Gastrocnemius medialis (tissue), 4 donors: ENCODE results near the gene TTYH2.

Experiments used
- POLR2A ChIP-seq, 2 donors: fragments of 450-650 bp; IDR thresholded peaks; one replicate each; pipeline ENCODE4 v1.6.1; 2017; ENCODE audit warnings: antibody characterized with exemption in 2 of 2, mild to moderate bottlenecking in 2 of 2, moderate library complexity in 2 of 2
- TF ChIP-seq, protein P1 (sequence below), 5 experiments: fragments of 450-650 bp in 3 of 5; fragments of 200-600 bp in 2 of 5; sonication (generic) in 2 of 5; IDR thresholded peaks in 4 of 5; conservative IDR thresholded peaks in 1 of 5; 1 replicate in 4 of 5; 2 replicates in 1 of 5; pipeline ENCODE4 v1.5.1; 2016 to 2019; ENCODE audit warnings: antibody characterized with exemption in 5 of 5, mild to moderate bottlenecking in 3 of 5, moderate library complexity in 3 of 5

- TF ChIP-seq, protein P1, sequence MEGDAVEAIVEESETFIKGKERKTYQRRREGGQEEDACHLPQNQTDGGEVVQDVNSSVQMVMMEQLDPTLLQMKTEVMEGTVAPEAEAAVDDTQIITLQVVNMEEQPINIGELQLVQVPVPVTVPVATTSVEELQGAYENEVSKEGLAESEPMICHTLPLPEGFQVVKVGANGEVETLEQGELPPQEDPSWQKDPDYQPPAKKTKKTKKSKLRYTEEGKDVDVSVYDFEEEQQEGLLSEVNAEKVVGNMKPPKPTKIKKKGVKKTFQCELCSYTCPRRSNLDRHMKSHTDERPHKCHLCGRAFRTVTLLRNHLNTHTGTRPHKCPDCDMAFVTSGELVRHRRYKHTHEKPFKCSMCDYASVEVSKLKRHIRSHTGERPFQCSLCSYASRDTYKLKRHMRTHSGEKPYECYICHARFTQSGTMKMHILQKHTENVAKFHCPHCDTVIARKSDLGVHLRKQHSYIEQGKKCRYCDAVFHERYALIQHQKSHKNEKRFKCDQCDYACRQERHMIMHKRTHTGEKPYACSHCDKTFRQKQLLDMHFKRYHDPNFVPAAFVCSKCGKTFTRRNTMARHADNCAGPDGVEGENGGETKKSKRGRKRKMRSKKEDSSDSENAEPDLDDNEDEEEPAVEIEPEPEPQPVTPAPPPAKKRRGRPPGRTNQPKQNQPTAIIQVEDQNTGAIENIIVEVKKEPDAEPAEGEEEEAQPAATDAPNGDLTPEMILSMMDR (IDR thresholded peaks at IDR 0.05 in 4 of 5, conservative IDR thresholded peaks at IDR 0.05 in 1 of 5) = no peak
- no peak for TF ChIP-seq POLR2A (IDR thresholded peaks at IDR 0.05)
Observed at GRCh38 chr17:74280093-74280513, 66.7 kb downstream of the TTYH2 start.
